ENCODE data around the gene WDR82.
"Not testable (repeated sequence)": the region's sequence is repeated elsewhere in the genome, so short reads cannot be mapped to it uniquely, and the experiment has no call there.

Gene WDR82

DNA sequence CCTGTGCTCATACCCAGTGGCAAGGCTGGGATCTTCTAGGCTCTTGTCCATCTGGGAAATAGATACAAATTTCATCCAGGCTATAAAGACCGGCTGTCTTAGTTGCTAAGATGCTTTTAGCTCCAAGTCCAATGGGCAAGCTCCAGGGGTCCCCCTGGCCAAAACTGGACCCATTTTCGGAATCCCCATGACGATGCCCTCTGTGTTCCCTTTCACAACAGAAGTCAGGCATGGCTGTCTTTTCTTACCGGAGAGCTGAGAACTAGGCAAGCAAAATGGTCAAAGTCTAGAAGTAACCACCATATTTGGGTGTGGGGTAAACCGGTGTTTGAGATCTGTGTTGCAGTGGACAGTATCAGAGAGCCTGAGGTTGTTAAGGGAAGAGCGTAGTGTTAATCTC is 10.2 kb upstream of the WDR82 start:
- no peak for DNase-seq

DNA sequence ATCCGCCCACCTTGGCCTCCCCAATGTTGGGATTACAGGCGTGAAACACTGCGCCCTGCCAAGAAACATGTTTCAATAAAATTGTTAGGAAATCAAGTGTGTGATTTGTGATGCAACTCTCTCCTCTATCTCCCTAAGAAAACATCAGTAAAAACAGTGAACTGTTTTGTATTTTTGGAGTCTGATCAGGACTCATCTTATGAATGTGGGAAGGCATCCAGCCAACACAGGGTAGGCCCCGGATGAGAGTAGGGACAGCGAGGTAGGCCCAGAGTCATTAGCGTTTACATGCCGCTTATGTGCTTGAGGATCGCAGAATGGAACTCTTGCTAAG is 8.3 kb upstream of the WDR82 start:
- DNase-seq, result no peak

DNA sequence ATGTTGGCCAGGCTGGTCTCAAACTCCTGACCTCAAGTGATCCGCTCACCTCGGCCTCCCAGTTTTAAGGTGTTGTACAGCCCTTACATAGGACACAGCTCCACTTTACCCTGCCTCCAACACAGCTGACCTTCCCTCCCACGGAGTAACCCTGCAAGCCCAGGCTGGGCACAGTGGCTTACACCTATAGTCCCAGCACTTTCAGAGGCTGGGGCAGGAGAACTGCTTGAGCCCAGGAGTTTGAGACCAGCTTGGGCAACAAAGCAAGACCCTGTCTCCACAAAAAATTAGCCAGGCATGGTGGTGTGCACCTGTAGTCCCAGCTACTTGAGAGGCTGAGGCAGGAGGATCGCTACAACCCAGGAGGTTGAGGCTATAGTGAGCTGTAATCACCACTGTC is 5.6 kb upstream of the WDR82 start:
- not testable (repeated sequence) for DNase-seq

DNA sequence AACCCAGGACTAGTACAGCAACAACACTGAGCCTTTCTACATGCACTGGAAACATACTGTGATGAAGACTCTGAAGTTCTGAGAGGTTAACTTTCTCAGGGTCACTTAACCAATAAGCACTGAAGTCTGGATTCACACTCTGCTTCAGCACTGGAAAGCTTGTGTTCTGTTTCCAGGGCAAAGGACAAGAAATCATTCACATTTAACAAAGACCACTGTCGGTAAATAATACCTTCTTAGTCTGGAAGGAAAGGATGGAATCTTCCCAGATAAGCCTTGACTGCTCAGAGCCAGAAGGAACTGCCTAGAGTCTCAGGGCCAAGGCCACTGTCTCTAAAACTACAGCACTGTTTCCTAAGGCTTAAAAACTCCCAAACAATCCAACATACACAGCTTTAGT is 4.9 kb upstream of the WDR82 start:
- DNase-seq, result no peak

DNA sequence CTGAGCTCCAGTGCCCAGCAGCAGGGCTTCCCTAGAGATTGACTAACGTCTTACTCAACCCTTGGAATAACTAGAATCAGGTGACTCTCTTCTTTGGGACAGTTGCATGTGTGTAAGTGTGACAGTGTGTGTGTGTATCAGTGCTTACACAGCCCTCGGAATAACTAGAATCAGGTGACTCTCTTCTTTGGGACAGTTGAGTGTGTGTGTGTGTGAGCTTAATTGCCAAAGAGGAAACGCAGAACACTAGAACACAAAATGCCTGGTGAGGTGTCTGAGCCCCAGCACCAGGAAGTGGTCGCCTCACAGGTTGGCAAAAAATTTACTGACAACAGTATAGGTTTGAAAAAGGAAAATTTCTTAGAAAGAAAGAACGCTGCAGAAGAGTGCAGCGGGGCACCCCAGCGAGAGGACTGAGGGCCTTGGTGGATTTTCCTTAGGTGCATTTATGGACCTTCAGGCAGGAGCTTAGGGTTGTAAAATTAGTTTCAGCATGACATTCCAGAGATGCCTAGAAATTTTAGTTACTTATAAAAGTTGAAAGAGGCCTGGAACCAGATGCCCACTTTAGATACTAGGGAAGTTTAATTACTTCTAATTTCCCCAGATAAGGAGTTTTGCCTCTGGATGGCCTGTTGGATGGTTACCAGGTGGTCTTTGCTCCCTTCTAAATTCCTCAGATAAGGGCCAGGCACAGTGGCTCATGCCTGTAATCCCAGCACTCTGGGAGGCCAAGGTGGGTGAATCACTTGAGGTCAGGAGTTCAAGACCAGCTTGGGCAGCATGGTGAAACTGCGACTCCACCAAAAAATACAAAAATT is 3.7 kb upstream of the WDR82 start:
- no peak for DNase-seq

DNA sequence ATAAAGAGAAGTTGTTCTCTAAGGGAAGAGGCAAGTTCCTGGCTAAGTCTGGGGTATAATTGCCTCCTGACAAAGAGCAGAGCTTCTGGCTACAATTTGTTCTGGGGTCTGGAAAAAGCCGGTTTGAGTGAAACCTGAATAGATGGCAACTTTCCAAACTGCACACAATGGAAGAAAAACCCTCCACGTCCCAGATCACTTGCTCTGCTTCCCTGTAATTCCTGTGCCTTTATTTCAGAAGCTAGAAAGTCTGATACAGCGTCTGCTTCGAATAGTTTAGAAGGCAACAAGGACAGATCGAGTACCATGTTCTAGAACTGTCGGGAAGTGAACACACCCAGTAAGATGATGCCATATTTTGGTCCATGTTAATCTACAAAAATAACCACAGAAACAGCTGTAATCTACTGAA is 1.6 kb upstream of the WDR82 start:
- DNase-seq, result no peak

DNA sequence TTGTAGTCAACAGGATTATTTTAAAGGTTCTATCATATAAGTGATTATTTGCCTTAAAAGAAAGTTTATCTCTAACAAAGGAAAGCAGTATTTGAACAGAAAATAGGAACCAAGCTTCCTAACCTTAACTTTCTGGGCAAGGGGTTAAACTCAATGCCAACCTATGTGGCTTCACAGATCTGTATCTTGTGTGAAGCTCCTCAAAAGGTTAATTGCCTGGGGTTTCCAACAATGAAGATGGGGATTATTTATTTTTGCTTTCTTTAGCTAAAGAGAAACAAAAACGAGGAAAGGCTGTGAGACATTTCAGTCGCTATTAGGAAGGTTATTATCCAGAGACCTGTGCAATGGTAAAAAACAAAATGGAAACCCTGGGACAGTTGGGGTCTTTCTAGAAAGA is 1.1 kb upstream of the WDR82 start:
- no peak for DNase-seq

DNA sequence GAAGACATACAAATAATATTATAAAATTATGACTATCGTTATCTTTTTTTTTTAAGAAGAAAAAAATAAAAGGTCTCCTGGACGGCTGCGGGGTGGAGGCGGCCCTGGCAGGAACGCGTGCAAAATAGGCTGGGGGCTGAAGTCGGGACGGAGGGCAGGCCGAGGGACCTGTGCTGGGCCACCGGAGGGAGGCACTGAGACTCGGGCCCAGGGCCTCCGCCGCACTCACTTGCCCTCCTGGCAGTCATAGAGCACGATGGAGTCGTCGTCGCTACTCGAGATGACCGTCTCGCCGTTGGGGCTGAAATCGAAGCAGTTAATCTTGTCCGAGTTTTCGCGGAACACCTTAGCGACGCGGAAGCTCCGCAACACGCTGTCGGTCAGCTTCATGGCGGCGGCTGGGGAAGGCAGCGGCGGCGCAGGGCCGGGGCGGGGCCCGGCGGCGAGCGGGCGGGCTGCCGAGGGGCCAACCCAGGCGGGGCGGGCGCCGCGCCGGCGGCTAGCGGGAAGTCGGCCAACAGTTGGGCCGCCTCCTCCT is 408 bp downstream of the WDR82 start:
- DNase-seq, result no peak

DNA sequence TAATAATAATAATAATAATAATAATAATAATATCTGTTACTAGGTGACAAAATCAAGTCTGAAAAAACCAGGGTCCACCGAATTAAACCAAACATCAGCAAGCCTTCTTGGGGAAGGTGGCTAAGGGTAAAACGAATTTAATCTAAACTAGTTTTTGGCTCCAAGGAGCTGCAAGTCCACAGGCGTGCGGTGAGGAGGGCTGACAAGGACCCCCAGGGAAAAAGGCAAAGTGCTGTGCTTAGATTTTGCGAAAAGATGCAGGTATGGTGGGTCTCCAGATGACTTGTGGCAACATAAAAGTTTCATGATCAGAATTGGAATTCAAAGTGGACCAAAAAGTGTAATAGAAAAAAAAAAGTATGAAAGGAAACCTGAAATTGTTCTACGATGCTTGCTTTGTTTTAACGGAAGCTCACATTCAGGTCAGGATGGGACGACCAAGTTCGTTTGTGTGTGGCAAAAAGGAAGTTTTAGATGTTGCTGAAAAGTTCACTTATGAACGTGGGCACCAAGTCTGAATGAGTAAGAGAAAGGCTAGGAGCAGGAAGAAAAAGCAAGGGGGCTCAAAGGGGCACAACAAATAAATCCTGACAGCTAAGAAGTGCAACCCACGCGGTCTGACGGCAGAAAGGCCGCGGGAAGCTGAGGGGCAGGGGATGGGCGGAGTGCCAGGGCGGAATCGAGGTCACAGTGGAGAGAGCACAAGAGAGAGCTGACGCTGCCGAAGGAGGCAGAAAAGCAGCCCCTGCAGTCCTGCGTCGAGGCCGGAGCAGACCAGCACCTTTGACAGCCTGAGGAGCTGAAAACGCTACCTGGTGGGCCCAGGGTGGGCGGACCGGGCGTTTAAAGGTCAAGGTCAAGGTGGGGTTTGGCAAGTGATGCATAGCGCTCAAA is 1.1 kb downstream of the WDR82 start:
- no peak for DNase-seq

DNA sequence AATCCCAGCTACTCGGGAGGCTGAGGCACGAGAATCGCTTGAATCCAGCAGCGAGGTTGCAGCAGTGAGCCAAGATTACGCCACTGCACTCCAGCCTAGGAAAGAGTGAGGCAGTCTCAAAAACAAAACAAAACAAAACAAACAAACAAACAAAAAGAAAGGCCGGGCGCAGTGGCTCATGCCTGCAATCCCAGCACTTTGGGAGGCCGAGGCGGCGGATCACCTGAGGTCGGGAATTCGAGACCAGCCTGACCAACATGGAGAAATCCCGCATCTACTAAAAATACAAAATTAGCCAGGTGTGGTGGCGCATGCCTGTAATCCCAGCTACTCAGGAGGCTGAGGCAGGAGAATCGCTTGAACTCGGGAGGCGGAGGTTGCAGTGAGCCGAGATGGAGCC is 3.7 kb downstream of the WDR82 start:
- DNase-seq, result not testable (repeated sequence)

DNA sequence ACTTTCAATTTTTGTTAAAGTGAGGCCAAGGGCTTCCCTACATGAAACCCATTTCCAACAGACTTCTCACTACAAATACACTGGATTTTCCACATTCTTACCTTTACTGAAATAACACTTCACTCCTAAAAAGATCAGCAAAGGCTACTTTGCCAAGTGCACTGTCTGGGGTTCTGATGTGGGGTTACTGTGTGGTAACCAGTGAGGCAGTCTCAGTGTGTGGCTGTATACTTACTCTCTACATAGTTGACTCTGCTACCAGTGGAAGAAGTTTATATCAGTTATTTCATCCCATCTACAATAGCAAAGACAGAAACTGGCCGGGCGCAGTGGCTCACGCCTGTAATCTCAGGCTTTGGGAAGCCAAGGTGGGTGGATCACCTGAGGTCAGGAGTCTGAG is 5.6 kb downstream of the WDR82 start:
- no peak for DNase-seq

DNA sequence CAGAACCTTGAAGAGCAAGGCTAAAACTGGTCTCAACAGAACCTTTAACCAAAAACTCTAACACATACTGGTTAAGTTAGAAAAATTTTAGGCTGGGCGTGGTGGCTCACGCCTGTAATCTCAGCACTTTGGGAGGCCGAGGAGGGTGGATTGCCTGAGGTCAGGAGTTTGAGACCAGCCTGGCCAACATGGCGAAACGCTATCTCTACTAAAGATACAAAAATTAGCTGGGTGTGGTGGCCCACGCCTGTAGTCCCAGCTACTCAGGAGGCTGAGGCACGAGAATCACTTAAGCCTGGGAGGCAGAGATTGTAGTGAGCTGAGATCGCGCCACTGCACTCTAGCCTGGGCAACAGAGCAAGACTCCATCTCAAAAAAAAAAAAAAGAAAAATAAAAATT is 6.3 kb downstream of the WDR82 start:
- not testable (repeated sequence) for DNase-seq

DNA sequence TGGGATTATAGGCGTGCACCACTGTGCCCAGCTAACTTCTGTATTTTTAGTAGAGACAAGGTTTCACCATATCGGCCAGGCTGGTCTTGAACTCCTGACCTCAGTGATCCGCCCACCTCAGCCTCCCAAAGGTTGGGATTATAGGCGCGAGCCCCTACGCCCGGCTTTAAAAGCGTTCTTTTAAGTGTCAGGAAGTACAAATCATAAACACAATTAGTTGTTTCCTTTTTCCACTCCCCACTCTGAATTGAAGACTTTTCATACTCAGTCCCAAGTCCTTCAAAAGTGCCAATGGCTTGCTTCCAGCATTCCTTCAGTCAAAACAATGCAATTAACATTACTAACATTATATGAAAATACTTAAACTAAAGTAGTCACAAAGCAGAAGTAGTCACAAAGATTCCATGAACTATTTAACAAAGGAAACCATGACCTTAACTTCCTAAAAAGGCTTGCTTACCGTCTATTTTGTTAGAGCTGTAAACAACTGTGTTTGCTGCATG is 8.1 kb downstream of the WDR82 start:
- no peak for DNase-seq

DNA sequence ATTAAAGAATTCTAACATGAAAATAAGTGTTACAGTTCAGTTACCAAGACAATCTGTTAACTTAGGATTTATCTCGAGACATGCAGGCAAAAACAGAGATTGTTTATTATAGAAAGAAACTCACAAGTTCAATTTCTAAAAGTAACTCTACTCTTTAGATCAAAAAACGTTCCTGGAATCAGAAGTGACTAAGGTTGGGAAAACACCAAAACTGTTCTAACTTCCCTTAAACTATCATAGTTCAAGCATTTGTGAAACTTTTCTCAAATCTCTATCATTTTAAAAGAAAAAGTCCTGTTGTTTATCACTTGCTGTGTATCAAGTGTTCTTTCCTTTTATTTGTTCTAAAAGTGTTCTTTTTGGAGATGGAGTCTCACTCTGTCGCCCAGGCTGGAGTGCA is 8.7 kb downstream of the WDR82 start:
- no peak for DNase-seq

DNA sequence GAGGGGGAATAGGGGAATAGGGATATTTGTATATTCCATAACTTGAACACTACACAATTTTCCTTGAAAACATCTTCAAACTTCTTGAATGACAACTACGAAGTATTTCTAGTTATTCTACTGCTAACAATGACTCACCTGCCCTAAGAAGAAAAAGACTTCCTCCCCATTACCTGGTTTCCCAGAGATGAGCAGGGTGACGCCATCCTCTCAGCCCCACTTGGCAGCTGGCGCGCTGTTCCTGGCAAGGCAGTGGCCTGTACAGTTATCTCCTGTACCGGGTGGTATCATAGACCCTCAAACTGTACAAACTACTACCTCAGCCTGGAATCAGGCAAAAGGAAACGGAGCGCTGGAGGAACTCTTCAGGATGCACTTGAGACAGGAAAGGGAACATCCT is 10.4 kb downstream of the WDR82 start:
- DNase-seq, result no peak

DNA sequence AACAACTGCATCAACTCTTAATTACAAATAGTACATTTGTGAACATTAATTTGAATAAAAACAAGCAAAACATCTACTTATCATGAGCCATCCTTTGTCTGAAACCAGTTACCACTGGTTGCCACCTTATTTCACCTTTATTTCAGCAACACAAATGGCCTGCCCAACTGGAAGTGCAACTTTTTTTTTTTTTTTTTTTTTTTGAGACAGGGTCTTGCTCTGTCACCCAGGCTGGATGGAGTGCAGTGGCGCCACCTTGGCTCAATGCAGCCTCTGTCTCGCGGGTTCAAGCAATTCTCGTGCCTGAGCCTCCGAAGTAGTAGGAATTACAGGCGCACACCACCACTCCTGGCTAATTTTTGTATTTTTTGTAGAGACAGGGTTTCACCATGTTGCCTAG is 13.1 kb downstream of the WDR82 start:
- DNase-seq, result no peak

DNA sequence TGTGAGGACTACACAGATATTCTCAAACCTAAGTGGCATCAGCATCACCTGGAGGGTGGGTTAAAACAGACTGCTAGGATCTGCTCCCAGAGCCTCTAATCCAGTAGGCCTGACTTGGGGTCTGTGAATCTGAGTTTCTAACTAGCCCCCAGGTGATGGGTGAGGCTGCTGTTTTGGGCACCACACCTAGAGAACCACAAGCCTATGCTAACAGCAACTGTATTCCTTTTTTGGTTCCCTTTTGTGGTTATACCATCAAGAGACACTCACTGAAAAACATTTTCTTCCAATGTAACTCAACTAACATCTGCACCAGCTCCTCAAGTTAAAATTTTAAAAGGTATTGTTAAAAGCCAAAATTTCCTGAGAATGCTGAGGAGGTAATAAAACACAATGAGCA is 16.0 kb downstream of the WDR82 start:
- DNase-seq, result no peak

DNA sequence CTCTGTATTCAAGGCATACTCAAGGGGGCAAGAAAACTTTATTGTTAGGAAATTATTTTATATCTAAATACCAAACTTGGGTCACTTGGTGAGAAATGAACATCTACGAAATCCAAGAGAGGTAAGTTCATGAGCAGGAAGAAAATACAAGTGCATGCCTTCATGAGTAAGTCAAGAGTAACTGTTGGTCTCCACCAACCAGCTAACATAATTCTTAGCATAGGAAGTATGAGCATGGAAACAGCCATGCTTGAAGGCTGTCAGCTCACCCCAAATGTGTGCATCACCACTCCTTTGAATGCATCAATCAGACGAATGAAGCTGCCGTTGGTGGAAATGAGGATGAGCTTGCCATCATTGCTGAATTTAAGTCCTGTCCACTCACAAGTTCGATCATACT is 19.0 kb downstream of the WDR82 start:
- DNase-seq, result no peak

DNA sequence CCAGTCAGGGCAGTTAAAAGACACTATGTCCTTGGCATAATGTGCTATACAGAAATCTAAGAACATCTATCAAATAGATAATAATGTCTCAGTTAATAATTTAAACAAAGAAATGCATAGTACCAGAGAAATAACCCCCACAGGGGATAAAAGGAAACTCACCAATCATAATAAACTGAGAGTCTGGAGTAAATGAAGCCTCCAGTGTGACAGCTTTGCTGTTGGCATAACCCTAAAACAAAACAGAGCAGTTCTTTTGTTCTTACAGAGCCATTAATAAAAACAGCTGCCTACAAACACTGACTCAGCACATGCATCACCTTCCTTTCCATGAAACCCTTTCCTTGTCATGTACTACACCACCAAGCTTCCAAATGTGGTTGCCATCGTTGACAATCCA is 19.4 kb downstream of the WDR82 start:
- no peak for DNase-seq

DNA sequence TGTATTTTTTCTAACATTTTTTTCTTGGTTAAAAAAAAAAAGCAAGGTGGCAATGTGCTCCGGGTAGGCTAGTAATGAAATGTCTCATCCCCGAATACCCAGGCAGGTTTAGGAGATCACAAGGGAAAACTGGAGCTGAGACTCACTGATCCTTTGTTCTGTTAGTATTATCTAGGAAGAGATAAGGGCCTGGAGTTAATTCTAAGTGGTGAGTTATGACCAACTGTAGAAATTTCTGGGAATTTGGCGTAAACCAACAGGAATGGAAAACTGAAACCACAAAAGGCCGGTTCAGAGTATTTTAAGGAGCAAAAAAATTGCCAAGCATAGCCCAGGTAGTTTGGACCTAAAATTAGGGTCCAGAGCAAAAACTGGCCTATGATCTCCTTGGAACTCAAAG is 20.5 kb downstream of the WDR82 start:
- no peak for DNase-seq

DNA sequence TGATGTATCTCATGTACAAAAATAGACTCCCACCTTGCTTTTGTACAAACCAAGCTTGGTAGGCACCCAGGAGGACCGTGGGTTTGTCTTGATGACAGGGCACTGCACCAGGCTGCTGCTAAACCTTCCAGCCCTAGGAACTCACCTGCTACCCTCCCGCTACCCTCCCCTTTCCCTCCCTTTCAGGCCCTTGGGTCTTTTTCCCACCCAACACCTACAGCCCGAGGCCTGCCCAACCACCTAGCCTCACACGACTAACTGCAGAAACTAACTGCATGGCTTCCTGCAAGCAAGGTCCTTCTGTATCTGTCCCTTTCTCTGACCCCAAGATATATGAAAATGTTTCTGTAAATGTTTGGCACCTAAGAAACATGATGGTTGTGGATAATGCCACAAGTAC is 21.8 kb downstream of the WDR82 start:
- no peak for DNase-seq

DNA sequence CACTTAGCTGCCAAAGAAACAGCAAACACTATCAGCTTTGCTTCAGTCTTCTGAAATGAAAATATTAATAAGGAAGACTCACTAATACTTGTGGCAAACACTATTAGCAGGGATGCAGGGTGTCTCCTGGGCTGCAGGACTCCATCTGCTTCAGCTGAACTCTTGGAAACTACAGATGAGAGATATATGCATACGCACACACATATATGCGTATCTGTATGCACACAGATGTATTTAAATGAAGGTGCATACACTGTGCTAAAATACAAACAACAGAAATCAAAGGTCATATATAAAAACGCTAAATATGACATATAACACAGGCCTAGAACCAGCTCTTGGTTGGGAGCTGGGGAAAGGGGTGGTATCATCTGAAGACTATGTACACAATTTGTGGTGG is 22.3 kb downstream of the WDR82 start:
- DNase-seq, result no peak

DNA sequence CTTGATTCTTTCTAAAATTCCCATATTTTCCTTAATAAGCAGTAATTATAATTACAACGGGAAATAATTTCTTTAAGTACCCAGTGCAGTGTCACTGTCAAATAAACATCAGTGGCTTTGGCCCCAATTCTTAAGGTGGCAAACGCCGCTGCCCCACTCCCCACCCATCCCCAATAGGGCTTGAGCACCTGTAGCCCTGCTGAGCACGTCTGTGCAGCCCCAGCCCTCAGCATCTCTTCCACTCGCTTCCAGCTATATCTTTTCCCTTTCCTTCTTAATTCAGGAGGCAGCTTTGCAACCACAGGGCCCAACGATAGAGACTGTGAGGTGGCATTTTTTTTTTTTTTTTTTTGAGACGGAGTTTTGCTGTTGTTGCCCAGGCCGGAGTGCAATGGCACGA is 23.8 kb downstream of the WDR82 start:
- DNase-seq, result no peak

Data from NCI-H524 treated with DMSO at 0.1 percent for 48 hours (cell line).